GM23338 (cell line): ENCODE measurements around the gene HPGD. TPM values are rescaled to one million over a fixed set of nuclear protein-coding genes. Genes with fewer than 3 reads are reported as not detected.

Source experiments
- ATAC-seq: fragments of 200-7000 bp; cut with Tn5 transposase; 3 replicates; pipeline ENCODE4 v1.9.1; 2020
- DNase-seq: peaks from one replicate; pipeline ENCODE4 v3.0.0-alpha.2; 2015; ENCODE audit warnings: low spot score
- H2AFZ ChIP-seq: fragments of 200-600 bp; sonication (generic); 2 replicates; pipeline ENCODE4 v1.8.0; 2016; ENCODE audit warnings: antibody characterized with exemption, mild to moderate bottlenecking, moderate library complexity
- H3F3A ChIP-seq: fragments of 200-600 bp; sonication (generic); replicated peaks from 2 replicates; pipeline ENCODE4 v1.8.0; 2017; ENCODE audit warnings: antibody characterized with exemption, mixed run types, low read depth
- H3K27ac ChIP-seq: fragments of 200-600 bp; sonication (generic); 2 replicates; pipeline ENCODE4 v1.6.1; 2016; ENCODE audit warnings: low read depth
- H3K27me3 ChIP-seq: fragments of 200-600 bp; sonication (generic); 2 replicates; pipeline ENCODE4 v1.8.0; 2016; ENCODE audit warnings: mild to moderate bottlenecking, mixed run types, moderate library complexity; ENCODE audit not compliant: insufficient read depth
- H3K36me3 ChIP-seq: fragments of 200-600 bp; sonication (generic); 2 replicates; pipeline ENCODE4 v1.8.0; 2016; ENCODE audit warnings: mild to moderate bottlenecking; ENCODE audit not compliant: insufficient read depth
- H3K4me1 ChIP-seq: fragments of 200-600 bp; sonication (generic); 2 replicates; pipeline ENCODE4 v1.8.0; 2016; ENCODE audit warnings: mild to moderate bottlenecking, moderate library complexity; ENCODE audit not compliant: insufficient read depth
- H3K4me2 ChIP-seq: fragments of 200-600 bp; sonication (generic); 2 replicates; pipeline ENCODE4 v1.7.1; 2017; ENCODE audit warnings: mixed run types
- H3K4me3 ChIP-seq: fragments of 200-600 bp; sonication (generic); 2 replicates; pipeline ENCODE4 v1.6.1; 2016; ENCODE audit warnings: mixed run types
- H3K79me2 ChIP-seq: fragments of 200-600 bp; sonication (generic); replicated peaks from 2 replicates; pipeline ENCODE4 v1.8.0; 2017; ENCODE audit warnings: mild to moderate bottlenecking; ENCODE audit not compliant: insufficient read depth
- H3K9me2 ChIP-seq: fragments of 200-600 bp; sonication (generic); 2 replicates; pipeline ENCODE4 v1.8.0; 2017; ENCODE audit not compliant: insufficient read depth
- H4K20me1 ChIP-seq: fragments of 200-600 bp; sonication (generic); replicated peaks from 2 replicates; pipeline ENCODE4 v1.8.0; 2017; ENCODE audit warnings: mild to moderate bottlenecking; ENCODE audit not compliant: insufficient read depth
- H3K27ac Mint-ChIP-seq: 2 replicates; pipeline ENCODE4 v1.8.0; 2020; ENCODE audit warnings: inconsistent platforms, mild to moderate bottlenecking, moderate library complexity, mixed read lengths
- H3K27me3 Mint-ChIP-seq: 3 replicates; pipeline ENCODE4 v1.8.0; 2022; ENCODE audit warnings: low read depth, mild to moderate bottlenecking, moderate library complexity, mixed read lengths, inconsistent platforms; ENCODE audit not compliant: insufficient read depth, poor library complexity
- H3K36me3 Mint-ChIP-seq: 3 replicates; pipeline ENCODE4 v1.8.0; 2021; ENCODE audit warnings: low read depth, mild to moderate bottlenecking, inconsistent platforms, moderate library complexity, mixed read lengths
- H3K4me1 Mint-ChIP-seq: 3 replicates; pipeline ENCODE4 v1.8.0; 2020; ENCODE audit warnings: mild to moderate bottlenecking, inconsistent platforms, mixed read lengths
- H3K4me3 Mint-ChIP-seq: 3 replicates; pipeline ENCODE4 v1.8.0; 2021; ENCODE audit warnings: moderate library complexity, mild to moderate bottlenecking, inconsistent platforms, mixed read lengths
- H3K9me3 Mint-ChIP-seq: 3 replicates; pipeline ENCODE4 v1.8.0; 2020; ENCODE audit warnings: moderate library complexity, mild to moderate bottlenecking, inconsistent platforms, mixed read lengths
- CREB1 ChIP-seq: fragments of 250-450 bp; sonication (Bioruptor Pico); IDR thresholded peaks from 2 replicates; pipeline ENCODE4 v1.5.0; 2020; ENCODE audit warnings: low read depth, mild to moderate bottlenecking, moderate library complexity
- EZH2 ChIP-seq: fragments of 200-600 bp; sonication (generic); IDR thresholded peaks from one replicate; pipeline ENCODE4 v1.8.0; 2017; ENCODE audit warnings: antibody characterized with exemption, mild to moderate bottlenecking, low read depth; ENCODE audit not compliant: unreplicated experiment
- EZH2phosphoT487 ChIP-seq: fragments of 200-600 bp; sonication (generic); IDR thresholded peaks from one replicate; pipeline ENCODE4 v1.8.1; 2018; ENCODE audit warnings: antibody characterized with exemption; ENCODE audit not compliant: unreplicated experiment
- JUNB ChIP-seq: IDR thresholded peaks from one replicate; pipeline ENCODE4 v1.6.1; 2016; ENCODE audit warnings: antibody characterized with exemption; ENCODE audit not compliant: unreplicated experiment
- NANOG ChIP-seq: IDR thresholded peaks from 2 replicates; pipeline ENCODE4 v1.6.1; 2016; ENCODE audit warnings: antibody characterized with exemption, borderline replicate concordance
- POLR2AphosphoS5 ChIP-seq: IDR thresholded peaks from 2 replicates; pipeline ENCODE4 v1.6.1; 2016; ENCODE audit warnings: antibody characterized with exemption, low read depth
- STAT1 ChIP-seq: IDR thresholded peaks from one replicate; pipeline ENCODE4 v1.6.1; 2016; ENCODE audit warnings: antibody characterized with exemption; ENCODE audit not compliant: unreplicated experiment
- ZNF114 ChIP-seq: fragments of 250-450 bp; sonication (Bioruptor Pico); IDR thresholded peaks from 2 replicates; pipeline ENCODE4 v1.5.0; 2020; ENCODE audit warnings: mild to moderate bottlenecking, moderate library complexity
- polyA plus RNA-seq: library from polyadenylated mRNA; unstranded; fragments of >200 nt; fragmentation: Nextera tagmentation; extraction: Ambion mirVana; gene quantifications from 2 replicates; pipeline ENCODE4 v1.2.1, GENCODE V29; 2016
- total RNA-seq: library from RNA; depleted of rRNA; stranded (reverse); fragments of >200 nt; shearing (Covaris generic); gene quantifications from 2 replicates; pipeline ENCODE4 v1.2.3, GENCODE V29; 2014
- TF ChIP-seq, protein P1 (sequence below): IDR thresholded peaks from one replicate; pipeline ENCODE4 v1.6.1; 2018; ENCODE audit warnings: antibody characterized with exemption; ENCODE audit not compliant: unreplicated experiment
- TF ChIP-seq, protein P2 (sequence below): fragments of 250-450 bp; sonication (Bioruptor Pico); IDR thresholded peaks from 2 replicates; pipeline ENCODE4 v1.5.0; 2020; ENCODE audit warnings: mild to moderate bottlenecking, moderate library complexity
- TF ChIP-seq, protein P3 (sequence below), 2 experiments: fragments of 200-600 bp in 1 of 2; sonication (generic) in 1 of 2; conservative IDR thresholded peaks; 2 replicates each; pipeline versions ENCODE4 v1.5.1 to v1.6.1; 2016 to 2017; ENCODE audit warnings: antibody characterized with exemption in 2 of 2, low read depth in 2 of 2, mild to moderate bottlenecking in 2 of 2, moderate library complexity in 1 of 2

Gene HPGD
- total and polyA plus RNA-seq, 2 experiments from 2014 or later = 5.6 to 9.1 TPM

DNA sequence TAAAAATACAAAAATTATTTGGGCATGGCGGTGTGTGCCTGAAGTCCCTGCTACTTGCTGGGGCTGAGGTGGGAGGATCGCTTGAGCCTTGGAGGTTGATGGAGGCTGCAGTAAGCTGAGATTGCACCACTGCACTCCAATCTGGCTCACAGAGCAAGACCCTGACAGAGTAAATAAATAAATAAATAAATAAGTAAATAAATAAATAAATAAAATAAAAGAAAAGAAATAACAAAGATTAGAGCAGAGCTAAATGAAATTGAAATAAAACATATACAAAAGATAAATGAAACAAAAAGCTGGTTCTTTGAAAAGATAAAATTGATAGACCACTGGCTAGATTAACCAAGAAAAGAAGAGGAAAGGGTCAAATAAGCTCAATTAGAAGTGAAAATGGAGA, 43.1 kb downstream of the HPGD start (continued):
- TF ChIP-seq, protein P1, sequence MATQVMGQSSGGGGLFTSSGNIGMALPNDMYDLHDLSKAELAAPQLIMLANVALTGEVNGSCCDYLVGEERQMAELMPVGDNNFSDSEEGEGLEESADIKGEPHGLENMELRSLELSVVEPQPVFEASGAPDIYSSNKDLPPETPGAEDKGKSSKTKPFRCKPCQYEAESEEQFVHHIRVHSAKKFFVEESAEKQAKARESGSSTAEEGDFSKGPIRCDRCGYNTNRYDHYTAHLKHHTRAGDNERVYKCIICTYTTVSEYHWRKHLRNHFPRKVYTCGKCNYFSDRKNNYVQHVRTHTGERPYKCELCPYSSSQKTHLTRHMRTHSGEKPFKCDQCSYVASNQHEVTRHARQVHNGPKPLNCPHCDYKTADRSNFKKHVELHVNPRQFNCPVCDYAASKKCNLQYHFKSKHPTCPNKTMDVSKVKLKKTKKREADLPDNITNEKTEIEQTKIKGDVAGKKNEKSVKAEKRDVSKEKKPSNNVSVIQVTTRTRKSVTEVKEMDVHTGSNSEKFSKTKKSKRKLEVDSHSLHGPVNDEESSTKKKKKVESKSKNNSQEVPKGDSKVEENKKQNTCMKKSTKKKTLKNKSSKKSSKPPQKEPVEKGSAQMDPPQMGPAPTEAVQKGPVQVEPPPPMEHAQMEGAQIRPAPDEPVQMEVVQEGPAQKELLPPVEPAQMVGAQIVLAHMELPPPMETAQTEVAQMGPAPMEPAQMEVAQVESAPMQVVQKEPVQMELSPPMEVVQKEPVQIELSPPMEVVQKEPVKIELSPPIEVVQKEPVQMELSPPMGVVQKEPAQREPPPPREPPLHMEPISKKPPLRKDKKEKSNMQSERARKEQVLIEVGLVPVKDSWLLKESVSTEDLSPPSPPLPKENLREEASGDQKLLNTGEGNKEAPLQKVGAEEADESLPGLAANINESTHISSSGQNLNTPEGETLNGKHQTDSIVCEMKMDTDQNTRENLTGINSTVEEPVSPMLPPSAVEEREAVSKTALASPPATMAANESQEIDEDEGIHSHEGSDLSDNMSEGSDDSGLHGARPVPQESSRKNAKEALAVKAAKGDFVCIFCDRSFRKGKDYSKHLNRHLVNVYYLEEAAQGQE = no peak
- TF ChIP-seq JUNB = no peak

DNA sequence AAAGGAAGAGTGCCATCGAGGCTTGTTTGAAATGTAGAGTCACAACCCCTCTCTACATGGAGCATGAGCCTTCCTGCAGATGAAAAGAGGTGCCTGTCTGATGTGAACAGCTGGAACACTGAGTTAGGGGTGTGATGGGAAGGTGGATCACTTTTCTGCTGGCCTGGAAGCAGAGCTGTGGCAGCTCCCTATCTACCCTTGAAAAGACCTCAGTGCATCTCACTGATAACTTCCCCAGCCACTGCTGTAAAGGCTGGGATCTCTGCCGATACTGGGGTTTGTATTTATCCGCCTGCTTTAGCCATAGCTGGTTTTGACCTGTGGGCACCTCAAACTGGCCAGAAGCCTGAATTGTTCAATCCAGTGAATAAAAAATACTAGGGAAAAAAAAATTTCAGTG, 46.8 kb downstream of the HPGD start:
- Mint-ChIP-seq H3K4me1 (no peaks in the 10 kb centered on the region), H3K27ac (no peak overlapping the region), H3K36me3 (no peaks in the 10 kb centered on the region), H3K4me3 (no peak overlapping the region), H3K27me3 (no peaks in the 10 kb centered on the region), H3K9me3 (no peaks in the 10 kb centered on the region)
- no peaks in the 10 kb centered on the region for H3K9me2 ChIP-seq
- H3K27ac ChIP-seq = no peak overlapping the region
- no peak overlapping the region for H3K4me3 ChIP-seq
- no peaks in the 10 kb centered on the region for H3K79me2 ChIP-seq
- H2AFZ ChIP-seq = no peak overlapping the region
- H3K4me1 ChIP-seq = no peaks in the 10 kb centered on the region
- H4K20me1 ChIP-seq = no peaks in the 10 kb centered on the region
- H3K36me3 ChIP-seq = no peaks in the 10 kb centered on the region
- H3K27me3 ChIP-seq = no peaks in the 10 kb centered on the region
- DNase-seq (no peak), ATAC-seq (no peak)
- TF ChIP-seq ZNF114 (CRISPR knock-in tag) (no peak), CREB1 (no peak), NANOG (no peak), POLR2AphosphoS5 (no peak), EZH2phosphoT487 (no peak), EZH2 (no peak), STAT1 (no peak)
- TF ChIP-seq, protein P1 = no peak
- TF ChIP-seq, protein P2, sequence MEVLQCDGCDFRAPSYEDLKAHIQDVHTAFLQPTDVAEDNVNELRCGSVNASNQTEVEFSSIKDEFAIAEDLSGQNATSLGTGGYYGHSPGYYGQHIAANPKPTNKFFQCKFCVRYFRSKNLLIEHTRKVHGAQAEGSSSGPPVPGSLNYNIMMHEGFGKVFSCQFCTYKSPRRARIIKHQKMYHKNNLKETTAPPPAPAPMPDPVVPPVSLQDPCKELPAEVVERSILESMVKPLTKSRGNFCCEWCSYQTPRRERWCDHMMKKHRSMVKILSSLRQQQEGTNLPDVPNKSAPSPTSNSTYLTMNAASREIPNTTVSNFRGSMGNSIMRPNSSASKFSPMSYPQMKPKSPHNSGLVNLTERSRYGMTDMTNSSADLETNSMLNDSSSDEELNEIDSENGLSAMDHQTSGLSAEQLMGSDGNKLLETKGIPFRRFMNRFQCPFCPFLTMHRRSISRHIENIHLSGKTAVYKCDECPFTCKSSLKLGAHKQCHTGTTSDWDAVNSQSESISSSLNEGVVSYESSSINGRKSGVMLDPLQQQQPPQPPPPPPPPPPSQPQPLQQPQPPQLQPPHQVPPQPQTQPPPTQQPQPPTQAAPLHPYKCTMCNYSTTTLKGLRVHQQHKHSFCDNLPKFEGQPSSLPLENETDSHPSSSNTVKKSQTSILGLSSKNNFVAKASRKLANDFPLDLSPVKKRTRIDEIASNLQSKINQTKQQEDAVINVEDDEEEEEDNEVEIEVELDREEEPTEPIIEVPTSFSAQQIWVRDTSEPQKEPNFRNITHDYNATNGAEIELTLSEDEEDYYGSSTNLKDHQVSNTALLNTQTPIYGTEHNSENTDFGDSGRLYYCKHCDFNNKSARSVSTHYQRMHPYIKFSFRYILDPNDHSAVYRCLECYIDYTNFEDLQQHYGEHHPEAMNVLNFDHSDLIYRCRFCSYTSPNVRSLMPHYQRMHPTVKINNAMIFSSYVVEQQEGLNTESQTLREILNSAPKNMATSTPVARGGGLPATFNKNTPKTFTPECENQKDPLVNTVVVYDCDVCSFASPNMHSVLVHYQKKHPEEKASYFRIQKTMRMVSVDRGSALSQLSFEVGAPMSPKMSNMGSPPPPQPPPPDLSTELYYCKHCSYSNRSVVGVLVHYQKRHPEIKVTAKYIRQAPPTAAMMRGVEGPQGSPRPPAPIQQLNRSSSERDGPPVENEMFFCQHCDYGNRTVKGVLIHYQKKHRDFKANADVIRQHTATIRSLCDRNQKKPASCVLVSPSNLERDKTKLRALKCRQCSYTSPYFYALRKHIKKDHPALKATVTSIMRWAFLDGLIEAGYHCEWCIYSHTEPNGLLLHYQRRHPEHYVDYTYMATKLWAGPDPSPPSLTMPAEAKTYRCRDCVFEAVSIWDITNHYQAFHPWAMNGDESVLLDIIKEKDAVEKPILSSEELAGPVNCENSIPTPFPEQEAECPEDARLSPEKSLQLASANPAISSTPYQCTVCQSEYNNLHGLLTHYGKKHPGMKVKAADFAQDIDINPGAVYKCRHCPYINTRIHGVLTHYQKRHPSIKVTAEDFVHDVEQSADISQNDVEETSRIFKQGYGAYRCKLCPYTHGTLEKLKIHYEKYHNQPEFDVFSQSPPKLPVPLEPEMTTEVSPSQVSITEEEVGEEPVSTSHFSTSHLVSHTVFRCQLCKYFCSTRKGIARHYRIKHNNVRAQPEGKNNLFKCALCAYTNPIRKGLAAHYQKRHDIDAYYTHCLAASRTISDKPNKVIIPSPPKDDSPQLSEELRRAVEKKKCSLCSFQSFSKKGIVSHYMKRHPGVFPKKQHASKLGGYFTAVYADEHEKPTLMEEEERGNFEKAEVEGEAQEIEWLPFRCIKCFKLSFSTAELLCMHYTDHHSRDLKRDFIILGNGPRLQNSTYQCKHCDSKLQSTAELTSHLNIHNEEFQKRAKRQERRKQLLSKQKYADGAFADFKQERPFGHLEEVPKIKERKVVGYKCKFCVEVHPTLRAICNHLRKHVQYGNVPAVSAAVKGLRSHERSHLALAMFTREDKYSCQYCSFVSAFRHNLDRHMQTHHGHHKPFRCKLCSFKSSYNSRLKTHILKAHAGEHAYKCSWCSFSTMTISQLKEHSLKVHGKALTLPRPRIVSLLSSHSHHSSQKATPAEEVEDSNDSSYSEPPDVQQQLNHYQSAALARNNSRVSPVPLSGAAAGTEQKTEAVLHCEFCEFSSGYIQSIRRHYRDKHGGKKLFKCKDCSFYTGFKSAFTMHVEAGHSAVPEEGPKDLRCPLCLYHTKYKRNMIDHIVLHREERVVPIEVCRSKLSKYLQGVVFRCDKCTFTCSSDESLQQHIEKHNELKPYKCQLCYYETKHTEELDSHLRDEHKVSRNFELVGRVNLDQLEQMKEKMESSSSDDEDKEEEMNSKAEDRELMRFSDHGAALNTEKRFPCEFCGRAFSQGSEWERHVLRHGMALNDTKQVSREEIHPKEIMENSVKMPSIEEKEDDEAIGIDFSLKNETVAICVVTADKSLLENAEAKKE (CRISPR knock-in tag) = no peak
- TF ChIP-seq, protein P3, sequence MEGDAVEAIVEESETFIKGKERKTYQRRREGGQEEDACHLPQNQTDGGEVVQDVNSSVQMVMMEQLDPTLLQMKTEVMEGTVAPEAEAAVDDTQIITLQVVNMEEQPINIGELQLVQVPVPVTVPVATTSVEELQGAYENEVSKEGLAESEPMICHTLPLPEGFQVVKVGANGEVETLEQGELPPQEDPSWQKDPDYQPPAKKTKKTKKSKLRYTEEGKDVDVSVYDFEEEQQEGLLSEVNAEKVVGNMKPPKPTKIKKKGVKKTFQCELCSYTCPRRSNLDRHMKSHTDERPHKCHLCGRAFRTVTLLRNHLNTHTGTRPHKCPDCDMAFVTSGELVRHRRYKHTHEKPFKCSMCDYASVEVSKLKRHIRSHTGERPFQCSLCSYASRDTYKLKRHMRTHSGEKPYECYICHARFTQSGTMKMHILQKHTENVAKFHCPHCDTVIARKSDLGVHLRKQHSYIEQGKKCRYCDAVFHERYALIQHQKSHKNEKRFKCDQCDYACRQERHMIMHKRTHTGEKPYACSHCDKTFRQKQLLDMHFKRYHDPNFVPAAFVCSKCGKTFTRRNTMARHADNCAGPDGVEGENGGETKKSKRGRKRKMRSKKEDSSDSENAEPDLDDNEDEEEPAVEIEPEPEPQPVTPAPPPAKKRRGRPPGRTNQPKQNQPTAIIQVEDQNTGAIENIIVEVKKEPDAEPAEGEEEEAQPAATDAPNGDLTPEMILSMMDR (conservative IDR thresholded peaks at IDR 0.05; ENCODE audit: low read depth in 2 of 2) = no peak
- H3K4me2 ChIP-seq = no peak overlapping the region
- H3F3A ChIP-seq = no peaks in the 10 kb centered on the region
